Measurements from ENCODE around the gene MBD6. TPM values are rescaled to one million over a fixed set of nuclear protein-coding genes. Genes with fewer than 3 reads are reported as not detected.

MBD6 gene
- total RNA-seq, 1 experiment from 2014 or later = 66.8 TPM

DNA sequence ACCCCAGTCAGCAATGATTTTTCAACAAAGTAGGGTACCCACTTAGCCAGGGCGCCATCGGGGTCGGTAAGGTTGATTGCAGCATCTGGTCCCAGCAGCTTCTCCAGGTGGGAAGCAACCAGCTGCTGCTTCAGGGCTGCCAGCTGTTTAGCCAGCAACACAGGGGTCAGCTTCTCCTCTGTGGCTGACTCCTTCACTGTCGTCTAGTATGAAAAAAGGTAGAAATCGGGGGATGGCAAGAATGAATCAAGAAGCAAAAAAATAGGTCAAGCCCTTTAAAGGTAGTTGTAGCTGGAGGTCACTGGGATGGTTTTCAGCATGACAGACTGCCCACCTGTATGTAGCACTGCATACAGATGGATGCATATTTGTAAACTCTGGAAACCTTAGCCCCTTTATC lies 11.6 kb downstream of the MBD6 start:
- Histone ChIP-seq H4K20me1 (ENCODE audit: control insufficient read depth, insufficient read depth, insufficient read length) (no peaks in the 10 kb centered on the region), H3K23ac (ENCODE audit: insufficient read length, low read depth, low read length) (no peak overlapping the region)
- H3K36me3 Mint-ChIP-seq (ENCODE audit: insufficient read depth in 1 of 3, low read depth in 3 of 3) = peaks cover 24 to 80% (median 77%) of the 10 kb centered on the region in 3 experiments

More for the DNA sequence above, 11.6 kb downstream of the MBD6 start:
- TF ChIP-seq, protein P1, sequence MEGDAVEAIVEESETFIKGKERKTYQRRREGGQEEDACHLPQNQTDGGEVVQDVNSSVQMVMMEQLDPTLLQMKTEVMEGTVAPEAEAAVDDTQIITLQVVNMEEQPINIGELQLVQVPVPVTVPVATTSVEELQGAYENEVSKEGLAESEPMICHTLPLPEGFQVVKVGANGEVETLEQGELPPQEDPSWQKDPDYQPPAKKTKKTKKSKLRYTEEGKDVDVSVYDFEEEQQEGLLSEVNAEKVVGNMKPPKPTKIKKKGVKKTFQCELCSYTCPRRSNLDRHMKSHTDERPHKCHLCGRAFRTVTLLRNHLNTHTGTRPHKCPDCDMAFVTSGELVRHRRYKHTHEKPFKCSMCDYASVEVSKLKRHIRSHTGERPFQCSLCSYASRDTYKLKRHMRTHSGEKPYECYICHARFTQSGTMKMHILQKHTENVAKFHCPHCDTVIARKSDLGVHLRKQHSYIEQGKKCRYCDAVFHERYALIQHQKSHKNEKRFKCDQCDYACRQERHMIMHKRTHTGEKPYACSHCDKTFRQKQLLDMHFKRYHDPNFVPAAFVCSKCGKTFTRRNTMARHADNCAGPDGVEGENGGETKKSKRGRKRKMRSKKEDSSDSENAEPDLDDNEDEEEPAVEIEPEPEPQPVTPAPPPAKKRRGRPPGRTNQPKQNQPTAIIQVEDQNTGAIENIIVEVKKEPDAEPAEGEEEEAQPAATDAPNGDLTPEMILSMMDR (conservative IDR thresholded peaks at IDR 0.05) = no peak
- H3K79me1 ChIP-seq (ENCODE audit: insufficient read depth, low read depth, low read length, poor library complexity, severe bottlenecking) = no peaks in the 10 kb centered on the region
- H3K4ac ChIP-seq (ENCODE audit: low read depth, low read length) = no peak overlapping the region
- H3K9me3 ChIP-seq (ENCODE audit: control insufficient read depth, low read depth, low read length) = no peaks in the 10 kb centered on the region
- Mint-ChIP-seq H3K27me3 (ENCODE audit: low read depth) (no peaks in the 10 kb centered on the region), H3K27ac (no peak overlapping the region), H3K9me3 (no peaks in the 10 kb centered on the region), H3K4me3 (no peak overlapping the region), H3K4me1 (peaks cover 9 to 20% of the 10 kb centered on the region in 2 experiments)
- H3K27ac ChIP-seq (ENCODE audit: insufficient read length, low read depth, low read length) = no peak overlapping the region
- no peak overlapping the region for H4K91ac ChIP-seq (ENCODE audit: insufficient read length, low read depth, low read length)
- no peak overlapping the region for H2AFZ ChIP-seq (ENCODE audit: low read length)
- no peak for DNase-seq
- no peaks in the 10 kb centered on the region for H3K79me2 ChIP-seq (ENCODE audit: insufficient read depth, low read length)
- H2BK5ac ChIP-seq (ENCODE audit: insufficient read length, low read length) = no peak overlapping the region
- no peak overlapping the region for H3K9ac ChIP-seq (ENCODE audit: extremely low read depth, insufficient read length, low read length)
- H3T11ph ChIP-seq (ENCODE audit: low read length) = no peak overlapping the region
- no peak overlapping the region for H2BK20ac ChIP-seq (ENCODE audit: low read depth, low read length, poor library complexity, severe bottlenecking)
- no peak overlapping the region for H4K8ac ChIP-seq (replicated peaks; ENCODE audit: insufficient read length, low read depth, low read length)
- no peaks in the 10 kb centered on the region for H3K23me2 ChIP-seq (ENCODE audit: insufficient read length, low read depth, low read length, poor library complexity, severe bottlenecking)
- no peak overlapping the region for H3K4me2 ChIP-seq (ENCODE audit: insufficient read depth, insufficient read length, low read length)
- H2BK15ac ChIP-seq (ENCODE audit: low read depth, low read length) = no peak overlapping the region
- H2BK12ac ChIP-seq (ENCODE audit: insufficient read length, low read depth, low read length) = no peak overlapping the region
- no peak overlapping the region for H2BK120ac ChIP-seq (ENCODE audit: low read depth, low read length, poor library complexity, severe bottlenecking)
- H3K27me3 ChIP-seq (ENCODE audit: insufficient read depth, low read length) = no peaks in the 10 kb centered on the region
- no peak overlapping the region for H3K14ac ChIP-seq (ENCODE audit: insufficient read depth, low read length)
- no CpG with 5 or more reads among the region's 5 CpGs for WGBS (ENCODE audit: extremely low coverage, insufficient read length, low lambda C conversion rate)
- no peak overlapping the region for H3K18ac ChIP-seq (ENCODE audit: insufficient read length, low read depth, low read length)
- H4K5ac ChIP-seq (ENCODE audit: insufficient read length, low read depth, low read length) = no peak overlapping the region
- no peak overlapping the region for H2AK5ac ChIP-seq (ENCODE audit: insufficient read length, low read length)
- H3K56ac ChIP-seq (ENCODE audit: insufficient read length, low read depth, low read length) = no peak overlapping the region
- H3K4me1 ChIP-seq (ENCODE audit: insufficient read depth, low read length) = no peaks in the 10 kb centered on the region; the same call in none of the 2 replicates

Measured in H9 (cell line).